ENCODE measurements around the gene ZDHHC11. TPM values are rescaled to one million over a fixed set of nuclear protein-coding genes. Genes with fewer than 3 reads are reported as not detected.
"Not testable (repeated sequence)": the region's sequence is repeated elsewhere in the genome, so short reads cannot be mapped to it uniquely, and the experiment has no call there.

The ZDHHC11 gene
- total and polyA plus RNA-seq, 7 experiments from 2014 or later = 0.20 to 22.1 (median 8.8) TPM; not detected in 1

- H3K27me3 ChIP-seq (ENCODE audit: control insufficient read depth in 2 of 2, insufficient read depth in 2 of 2, low read length in 2 of 2); H3K27me3 Mint-ChIP-seq; ATAC-seq; DNase-seq; H3K9me3 ChIP-seq (ENCODE audit: control insufficient read depth in 2 of 3, low read length in 3 of 3); H3K36me3 Mint-ChIP-seq; H3K4me3 Mint-ChIP-seq; H3K9me3 Mint-ChIP-seq; POLR2A ChIA-PET; H3K4me1 ChIP-seq (ENCODE audit: control insufficient read depth in 2 of 2, insufficient read depth in 2 of 2, low read length in 2 of 2); H3K36me3 ChIP-seq (ENCODE audit: control insufficient read depth in 2 of 3, insufficient read depth in 3 of 3, low read length in 3 of 3); H3K27ac ChIP-seq (ENCODE audit: low read depth, low read length); CTCF ChIA-PET; H3K27ac Mint-ChIP-seq; intact Hi-C loops (cut with micrococcal nuclease); H3K4me3 ChIP-seq (ENCODE audit: low read length): not testable (repeated sequence)
- H3K4me1 Mint-ChIP-seq = peaks cover 4 to 13% (median 5%) of the 10 kb centered on the region in 7 donors
Observed at GRCh38 chr5:754143-754632, 96.6 kb downstream of the ZDHHC11 start.

- H3K36me3 Mint-ChIP-seq; ATAC-seq; H3K27me3 ChIP-seq (ENCODE audit: control insufficient read depth in 2 of 2, insufficient read depth in 2 of 2, low read length in 2 of 2); H3K27me3 Mint-ChIP-seq; H3K27ac Mint-ChIP-seq; H3K4me1 Mint-ChIP-seq; H3K9me3 Mint-ChIP-seq; DNase-seq; H3K27ac ChIP-seq (ENCODE audit: low read depth, low read length); intact Hi-C loops (cut with micrococcal nuclease); CTCF ChIA-PET; H3K4me1 ChIP-seq (ENCODE audit: control insufficient read depth in 2 of 2, insufficient read depth in 2 of 2, low read length in 2 of 2); H3K4me3 ChIP-seq (ENCODE audit: low read length); POLR2A ChIA-PET; H3K36me3 ChIP-seq (ENCODE audit: control insufficient read depth in 2 of 3, insufficient read depth in 3 of 3, low read length in 3 of 3); H3K9me3 ChIP-seq (ENCODE audit: control insufficient read depth in 2 of 3, low read length in 3 of 3); H3K4me3 Mint-ChIP-seq: not testable (repeated sequence)
Observed at GRCh38 chr5:753567-754142, 97.1 kb downstream of the ZDHHC11 start.

- DNase-seq; H3K27me3 Mint-ChIP-seq; POLR2A ChIA-PET; H3K36me3 Mint-ChIP-seq; H3K27me3 ChIP-seq (ENCODE audit: control insufficient read depth in 2 of 2, insufficient read depth in 2 of 2, low read length in 2 of 2); H3K4me3 ChIP-seq (ENCODE audit: low read length); H3K27ac Mint-ChIP-seq; H3K36me3 ChIP-seq (ENCODE audit: control insufficient read depth in 2 of 3, insufficient read depth in 3 of 3, low read length in 3 of 3); H3K9me3 ChIP-seq (ENCODE audit: control insufficient read depth in 2 of 3, low read length in 3 of 3); H3K4me3 Mint-ChIP-seq; ATAC-seq; H3K27ac ChIP-seq (ENCODE audit: low read depth, low read length); intact Hi-C loops (cut with micrococcal nuclease); H3K4me1 Mint-ChIP-seq; H3K9me3 Mint-ChIP-seq; CTCF ChIA-PET; H3K4me1 ChIP-seq (ENCODE audit: control insufficient read depth in 2 of 2, insufficient read depth in 2 of 2, low read length in 2 of 2): not testable (repeated sequence)
Observed at GRCh38 chr5:752532-753115, 98.2 kb downstream of the ZDHHC11 start.

GRCh38 chr5:751992-752391 lies 98.8 kb downstream of the ZDHHC11 start:
- H3K4me3 Mint-ChIP-seq; H3K9me3 Mint-ChIP-seq; ATAC-seq; H3K27me3 Mint-ChIP-seq; H3K36me3 ChIP-seq (ENCODE audit: control insufficient read depth in 2 of 3, insufficient read depth in 3 of 3, low read length in 3 of 3); intact Hi-C loops (cut with micrococcal nuclease); H3K36me3 Mint-ChIP-seq; H3K27me3 ChIP-seq (ENCODE audit: control insufficient read depth in 2 of 2, insufficient read depth in 2 of 2, low read length in 2 of 2); H3K27ac Mint-ChIP-seq; POLR2A ChIA-PET; H3K9me3 ChIP-seq (ENCODE audit: control insufficient read depth in 2 of 3, low read length in 3 of 3); H3K4me1 Mint-ChIP-seq; H3K4me1 ChIP-seq (ENCODE audit: control insufficient read depth in 2 of 2, insufficient read depth in 2 of 2, low read length in 2 of 2); H3K27ac ChIP-seq (ENCODE audit: low read depth, low read length); H3K4me3 ChIP-seq (ENCODE audit: low read length); DNase-seq; CTCF ChIA-PET: not testable (repeated sequence)

- Histone ChIP-seq H3K36me3 (ENCODE audit: control insufficient read depth in 2 of 3, insufficient read depth in 3 of 3, low read length in 3 of 3) (no peaks in the 10 kb centered on the region), H3K4me3 (ENCODE audit: low read length) (no peak overlapping the region), H3K27ac (ENCODE audit: low read depth, low read length) (no peak overlapping the region), H3K27me3 (ENCODE audit: control insufficient read depth in 2 of 2, insufficient read depth in 2 of 2, low read length in 2 of 2) (no peaks in the 10 kb centered on the region), H3K4me1 (ENCODE audit: control insufficient read depth in 2 of 2, insufficient read depth in 2 of 2, low read length in 2 of 2) (no peaks in the 10 kb centered on the region), H3K9me3 (ENCODE audit: control insufficient read depth in 2 of 3, low read length in 3 of 3) (no peaks in the 10 kb centered on the region)
- no peak for DNase-seq
- Mint-ChIP-seq H3K9me3 (no peaks in the 10 kb centered on the region), H3K4me1 (peaks cover 0 to 2% (median 0%) of the 10 kb centered on the region in 7 donors), H3K27me3 (no peaks in the 10 kb centered on the region), H3K27ac (no peak overlapping the region), H3K4me3 (no peak overlapping the region), H3K36me3 (no peaks in the 10 kb centered on the region)
- ChIA-PET CTCF (no interaction called here), POLR2A (no interaction called here)
- no peak for ATAC-seq
- intact Hi-C loops (cut with micrococcal nuclease) = no loop called here
Observed at GRCh38 chr5:751496-751895, 99.3 kb downstream of the ZDHHC11 start.

GRCh38 chr5:750226-750625 lies 100.6 kb downstream of the ZDHHC11 start:
- POLR2A ChIA-PET, ATAC-seq: not testable (repeated sequence)

GRCh38 chr5:749101-749670 lies 101.6 kb downstream of the ZDHHC11 start:
- Histone ChIP-seq H3K27ac (ENCODE audit: low read depth, low read length) (no peak overlapping the region), H3K27me3 (ENCODE audit: control insufficient read depth in 2 of 2, insufficient read depth in 2 of 2, low read length in 2 of 2) (no peaks in the 10 kb centered on the region), H3K36me3 (ENCODE audit: control insufficient read depth in 2 of 3, insufficient read depth in 3 of 3, low read length in 3 of 3) (no peaks in the 10 kb centered on the region), H3K9me3 (ENCODE audit: control insufficient read depth in 2 of 3, low read length in 3 of 3) (no peaks in the 10 kb centered on the region), H3K4me3 (ENCODE audit: low read length) (no peak overlapping the region), H3K4me1 (ENCODE audit: control insufficient read depth in 2 of 2, insufficient read depth in 2 of 2, low read length in 2 of 2) (no peaks in the 10 kb centered on the region)
- DNase-seq (no peak), ATAC-seq (no peak)
- CTCF ChIA-PET = no interaction called here
- intact Hi-C loops (cut with micrococcal nuclease) = no loop called here
- Mint-ChIP-seq H3K27ac (no peak overlapping the region), H3K4me1 (no peaks in the 10 kb centered on the region), H3K27me3 (peaks cover 0 to 4% (median 0%) of the 10 kb centered on the region in 5 donors), H3K4me3 (no peak overlapping the region), H3K9me3 (no peaks in the 10 kb centered on the region), H3K36me3 (no peaks in the 10 kb centered on the region)
- POLR2A ChIA-PET = no interaction called here

More at GRCh38 chr5:750226-750625, 100.6 kb downstream of the ZDHHC11 start:
- H3K27ac ChIP-seq (ENCODE audit: low read depth, low read length); CTCF ChIA-PET; H3K36me3 ChIP-seq (ENCODE audit: control insufficient read depth in 2 of 3, insufficient read depth in 3 of 3, low read length in 3 of 3); DNase-seq; H3K4me3 ChIP-seq (ENCODE audit: low read length); H3K27ac Mint-ChIP-seq; intact Hi-C loops (cut with micrococcal nuclease); H3K9me3 Mint-ChIP-seq; H3K36me3 Mint-ChIP-seq; H3K27me3 ChIP-seq (ENCODE audit: control insufficient read depth in 2 of 2, insufficient read depth in 2 of 2, low read length in 2 of 2); H3K4me1 Mint-ChIP-seq; H3K4me3 Mint-ChIP-seq; H3K4me1 ChIP-seq (ENCODE audit: control insufficient read depth in 2 of 2, insufficient read depth in 2 of 2, low read length in 2 of 2); H3K27me3 Mint-ChIP-seq; H3K9me3 ChIP-seq (ENCODE audit: control insufficient read depth in 2 of 3, low read length in 3 of 3): not testable (repeated sequence)
